DMS79 treated with DMSO at 0.1 percent for 48 hours (cell line): ENCODE results near the gene TFR2.
A peak's percentile ranks its signal among the peaks of the same experiment; 100 is the strongest.

Experiments
- DNase-seq: peaks from one replicate; lab custom pipeline; 2025; lab: John Stamatoyannopoulos, UW

TFR2 gene

GRCh38 chr7:100612730-100613390 lies 28.5 kb downstream of the TFR2 start:
- DNase-seq, result no peak

- peak; percentile 99 for DNase-seq
Measured at GRCh38 chr7:100611983-100612729, 29.2 kb downstream of the TFR2 start, which contains the start of gene MOSPD3. TSS of gene MOSPD3 (plus strand) at chr7:100612540. CDS start at chr7:100612792, 252 bp downstream.

- DNase-seq, result no peak
Measured at GRCh38 chr7:100609958-100610357, 31.4 kb downstream of the TFR2 start.

GRCh38 chr7:100607111-100607510 lies 34.2 kb downstream of the TFR2 start:
- no peak for DNase-seq

- no peak for DNase-seq
Measured at GRCh38 chr7:100606313-100606712, 35.0 kb downstream of the TFR2 start.

GRCh38 chr7:100604976-100605911 lies 36.1 kb downstream of the TFR2 start:
- no peak for DNase-seq

- DNase-seq, result peak; percentile 44
Measured at GRCh38 chr7:100604028-100604975, 37.0 kb downstream of the TFR2 start.

- DNase-seq, result no peak
Measured at GRCh38 chr7:100603726-100604027, 37.7 kb downstream of the TFR2 start.

GRCh38 chr7:100602889-100603725 lies 38.2 kb downstream of the TFR2 start:
- DNase-seq, result no peak

GRCh38 chr7:100600730-100601038 lies 40.7 kb downstream of the TFR2 start:
- no peak for DNase-seq

- no peak for DNase-seq
Measured at GRCh38 chr7:100599911-100600729, 41.2 kb downstream of the TFR2 start.

GRCh38 chr7:100598425-100598824 lies 42.9 kb downstream of the TFR2 start:
- DNase-seq, result no peak

- DNase-seq, result no peak
Measured at GRCh38 chr7:100595188-100595587, 46.2 kb downstream of the TFR2 start.

- DNase-seq, result no peak
Measured at GRCh38 chr7:100591596-100591995, 49.8 kb downstream of the TFR2 start.

GRCh38 chr7:100590077-100590737 lies 51.1 kb downstream of the TFR2 start:
- no peak for DNase-seq

- no peak for DNase-seq
Measured at GRCh38 chr7:100589341-100589947, 51.9 kb downstream of the TFR2 start.

GRCh38 chr7:100588438-100588837 lies 52.9 kb downstream of the TFR2 start:
- DNase-seq, result no peak

GRCh38 chr7:100586266-100587025 lies 54.9 kb downstream of the TFR2 start, which contains the start of gene FBXO24:
TSS of gene FBXO24 (plus strand) at chr7:100586328. CDS start at chr7:100586626, 298 bp downstream.
- peak; percentile 100 for DNase-seq
